Stomach (tissue), 4 donors: ENCODE data around the gene AKT1S1.

Experiments
- EP300 ChIP-seq: sonication (generic); formaldehyde crosslinking; IDR thresholded peaks from one replicate; pipeline ENCODE4 v1.6.1; 2017; ENCODE audit warnings: antibody characterized with exemption
- TF ChIP-seq, protein P1 (sequence below), 7 experiments: fragments of 450-650 bp in 4 of 7; fragments of 200-600 bp in 3 of 7; sonication (generic) in 3 of 7; IDR thresholded peaks; one replicate each; pipeline ENCODE4 v1.5.1; 2016 to 2019; ENCODE audit warnings: antibody characterized with exemption in 7 of 7, control low read depth in 2 of 7, mild to moderate bottlenecking in 1 of 7

DNA sequence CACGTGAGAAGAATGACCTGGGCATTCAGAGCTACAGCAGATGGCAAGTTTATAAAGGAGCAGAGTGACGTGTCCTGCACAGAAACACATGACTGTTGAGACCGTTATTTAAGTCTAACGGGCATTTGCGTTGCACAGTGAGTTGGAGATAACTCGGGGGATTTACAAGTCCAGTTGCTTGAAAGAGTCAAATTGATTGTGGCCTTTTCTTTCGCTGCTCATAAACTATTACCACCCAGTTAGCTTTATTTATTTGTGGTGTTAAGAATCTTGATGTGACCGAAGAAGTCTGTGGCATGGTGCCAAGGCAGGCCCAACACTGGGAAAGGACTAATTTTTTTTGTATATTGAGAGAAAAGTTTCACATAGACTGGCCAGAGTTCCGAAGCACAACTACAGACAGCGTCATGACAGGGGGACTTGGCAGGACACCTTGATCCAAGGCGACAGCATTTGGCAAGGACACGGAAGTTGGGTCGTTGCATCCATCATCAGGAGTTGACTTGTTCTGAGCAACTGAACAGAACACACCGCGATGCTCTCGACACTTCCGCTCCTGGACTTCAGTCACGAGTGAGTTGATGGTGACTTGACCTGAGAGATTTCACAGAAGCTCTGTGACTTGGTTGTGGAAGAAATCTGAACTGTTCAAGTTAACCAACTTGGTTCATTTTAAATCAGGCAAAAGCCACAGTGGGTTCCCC lies 38.1 kb downstream of the AKT1S1 start:
- TF ChIP-seq EP300: no peak
- TF ChIP-seq, protein P1, sequence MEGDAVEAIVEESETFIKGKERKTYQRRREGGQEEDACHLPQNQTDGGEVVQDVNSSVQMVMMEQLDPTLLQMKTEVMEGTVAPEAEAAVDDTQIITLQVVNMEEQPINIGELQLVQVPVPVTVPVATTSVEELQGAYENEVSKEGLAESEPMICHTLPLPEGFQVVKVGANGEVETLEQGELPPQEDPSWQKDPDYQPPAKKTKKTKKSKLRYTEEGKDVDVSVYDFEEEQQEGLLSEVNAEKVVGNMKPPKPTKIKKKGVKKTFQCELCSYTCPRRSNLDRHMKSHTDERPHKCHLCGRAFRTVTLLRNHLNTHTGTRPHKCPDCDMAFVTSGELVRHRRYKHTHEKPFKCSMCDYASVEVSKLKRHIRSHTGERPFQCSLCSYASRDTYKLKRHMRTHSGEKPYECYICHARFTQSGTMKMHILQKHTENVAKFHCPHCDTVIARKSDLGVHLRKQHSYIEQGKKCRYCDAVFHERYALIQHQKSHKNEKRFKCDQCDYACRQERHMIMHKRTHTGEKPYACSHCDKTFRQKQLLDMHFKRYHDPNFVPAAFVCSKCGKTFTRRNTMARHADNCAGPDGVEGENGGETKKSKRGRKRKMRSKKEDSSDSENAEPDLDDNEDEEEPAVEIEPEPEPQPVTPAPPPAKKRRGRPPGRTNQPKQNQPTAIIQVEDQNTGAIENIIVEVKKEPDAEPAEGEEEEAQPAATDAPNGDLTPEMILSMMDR (IDR thresholded peaks at IDR 0.05): no peak
